Sigmoid colon (tissue), 4 donors: ENCODE measurements around the gene RPS6KL1.

Experiments used
- CTCF ChIP-seq, 4 experiments: fragments of 450-650 bp in 3 of 4; fragments of 200-600 bp in 1 of 4; IDR thresholded peaks; one replicate each; pipeline ENCODE4 v1.5.1; 2016 to 2019; ENCODE audit warnings: antibody characterized with exemption in 4 of 4, mild to moderate bottlenecking in 3 of 4, moderate library complexity in 2 of 4
- POLR2A ChIP-seq, 2 donors: fragments of 450-650 bp; IDR thresholded peaks; one replicate each; pipeline ENCODE4 v1.6.1; 2016; ENCODE audit warnings: antibody characterized with exemption in 2 of 2, mild to moderate bottlenecking in 2 of 2, moderate library complexity in 2 of 2
- POLR2AphosphoS5 ChIP-seq, 4 donors: sonication (generic); formaldehyde crosslinking; IDR thresholded peaks; one replicate each; pipeline ENCODE4 v1.6.1; 2017; ENCODE audit warnings: antibody characterized with exemption in 4 of 4

- TF ChIP-seq CTCF (IDR thresholded peaks at IDR 0.05) (no peak), POLR2A (IDR thresholded peaks at IDR 0.05) (peak; percentile 64 to 77), POLR2AphosphoS5 (IDR thresholded peaks at IDR 0.05) (peak; percentile 86 to 95 (median 90))
Measured at GRCh38 chr14:74881431-74882102, 41.5 kb downstream of the RPS6KL1 start, which contains the start of gene DLST.
